H1 (cell line): ENCODE results near the gene NSUN6. TPM values are rescaled to one million over a fixed set of nuclear protein-coding genes. Genes with fewer than 3 reads are reported as not detected.

Experiments used
- CTCF ChIA-PET: fragments of 300-600 bp; sonication (Branson Sonifier 250); formaldehyde crosslinking; loops from one replicate; lab custom pipeline; 2021; ENCODE audit not compliant: partially characterized antibody; lab: Charles Lee
- POLR2A ChIA-PET: fragments of 300-600 bp; sonication (Branson Sonifier 250); formaldehyde crosslinking; loops from one replicate; lab custom pipeline; 2021; ENCODE audit warnings: inconsistent platforms; ENCODE audit not compliant: partially characterized antibody; lab: Charles Lee
- DNase-seq, 2 experiments: peaks; one replicate each; pipeline versions ENCODE4 v3.0.0 to v3.0.0-alpha.2; 2010 to 2022; ENCODE audit warnings: low spot score in 2 of 2, low read depth in 1 of 2, mixed read lengths in 1 of 2
- FAIRE-seq: peaks from 2 replicates; lab custom pipeline; 2011; peaks lifted over from hg19 to GRCh38; lab: Jason Lieb, UNC
- H2AFZ ChIP-seq: 2 replicates; pipeline ENCODE4 v1.8.1; 2012; ENCODE audit warnings: low read length, inconsistent platforms
- H2AK5ac ChIP-seq: 2 replicates; pipeline ENCODE4 v1.6.1; 2013; ENCODE audit warnings: low read depth, low read length
- H2BK120ac ChIP-seq: replicated peaks from 2 replicates; pipeline ENCODE3; 2013; ENCODE audit warnings: low read depth, low read length, inconsistent platforms
- H2BK12ac ChIP-seq: 2 replicates; pipeline ENCODE4 v1.6.1; 2013; ENCODE audit warnings: low read depth, low read length
- H2BK15ac ChIP-seq: 2 replicates; pipeline ENCODE4 v1.6.1; 2013; ENCODE audit warnings: low read length
- H2BK20ac ChIP-seq: 2 replicates; pipeline ENCODE4 v1.6.1; 2013; ENCODE audit warnings: low read length
- H2BK5ac ChIP-seq: 2 replicates; pipeline ENCODE4 v1.6.1; 2013; ENCODE audit warnings: low read depth, low read length
- H3K14ac ChIP-seq: 2 replicates; pipeline ENCODE4 v1.6.1; 2013; ENCODE audit warnings: inconsistent platforms; ENCODE audit not compliant: insufficient read length
- H3K18ac ChIP-seq: 2 replicates; pipeline ENCODE4 v1.6.1; 2013; ENCODE audit warnings: low read length; ENCODE audit errors: extremely low read depth
- H3K23ac ChIP-seq: 2 replicates; pipeline ENCODE4 v1.6.1; 2013; ENCODE audit warnings: inconsistent platforms; ENCODE audit not compliant: insufficient read length
- H3K23me2 ChIP-seq: 2 replicates; pipeline ENCODE4 v1.6.1; 2013; ENCODE audit warnings: low read depth, low read length
- H3K27ac ChIP-seq: 2 replicates; pipeline ENCODE4 v1.6.1; 2011; ENCODE audit warnings: low read depth, low read length, inconsistent platforms
- H3K27me3 ChIP-seq, 4 experiments: replicated peaks in 1 of 4; 1 replicate in 1 of 4; 2 replicates in 3 of 4; pipeline versions ENCODE4 v1.6.1 to v1.8.1; 2011 to 2013; ENCODE audit warnings: low read length in 3 of 4, mild to moderate bottlenecking in 3 of 4, inconsistent platforms in 2 of 4, mixed read lengths in 2 of 4, moderate library complexity in 1 of 4; ENCODE audit not compliant: control insufficient read depth in 3 of 4, insufficient read depth in 3 of 4; ENCODE audit errors: extremely low read depth in 1 of 4
- H3K36me3 ChIP-seq, 4 experiments: 2 replicates each; pipeline versions ENCODE4 v1.6.1 to v1.8.1; 2011 to 2013; ENCODE audit warnings: mild to moderate bottlenecking in 4 of 4, low read length in 3 of 4, moderate library complexity in 2 of 4, control low read depth in 1 of 4, inconsistent platforms in 1 of 4; ENCODE audit not compliant: insufficient read depth in 4 of 4, control insufficient read depth in 2 of 4
- H3K4ac ChIP-seq: replicated peaks from 2 replicates; pipeline ENCODE3; 2013; ENCODE audit warnings: low read length, low read depth, mixed read lengths, inconsistent platforms; ENCODE audit not compliant: insufficient read length
- H3K4me1 ChIP-seq, 4 experiments: replicated peaks in 1 of 4; 1 replicate in 1 of 4; 2 replicates in 3 of 4; pipeline versions ENCODE4 v1.6.1 to v1.8.1; 2011 to 2013; ENCODE audit warnings: low read length in 3 of 4, inconsistent platforms in 2 of 4, mixed read lengths in 1 of 4; ENCODE audit not compliant: insufficient read depth in 4 of 4, control insufficient read depth in 3 of 4
- H3K4me2 ChIP-seq, 2 experiments: 2 replicates each; pipeline versions ENCODE4 v1.6.1 to v1.8.1; 2011 to 2013; ENCODE audit warnings: low read depth in 2 of 2, low read length in 2 of 2, control low read depth in 1 of 2, inconsistent platforms in 1 of 2, mild to moderate bottlenecking in 1 of 2; ENCODE audit not compliant: insufficient read depth in 1 of 2
- H3K4me3 ChIP-seq, 4 experiments: fragments of 200-600, 300-600 bp in 1 of 4; sonication (generic), shearing (Covaris generic), sonication (Bioruptor Twin) in 1 of 4; 2 replicates each; pipeline versions ENCODE4 v1.5.1 to v1.8.1; 2011 to 2016; ENCODE audit warnings: low read length in 4 of 4, low read depth in 3 of 4, control low read depth in 2 of 4, inconsistent platforms in 2 of 4, mild to moderate bottlenecking in 2 of 4, mixed read lengths in 1 of 4, moderate library complexity in 1 of 4; ENCODE audit not compliant: insufficient read depth in 2 of 4; ENCODE audit errors: extremely low read depth in 1 of 4
- H3K56ac ChIP-seq: replicated peaks from 2 replicates; pipeline ENCODE3; 2013; ENCODE audit warnings: low read depth, mild to moderate bottlenecking, mixed read lengths, low read length, inconsistent platforms; ENCODE audit not compliant: insufficient read length
- H3K79me1 ChIP-seq: 2 replicates; pipeline ENCODE4 v1.6.1; 2013; ENCODE audit warnings: low read depth, low read length, control low read depth
- H3K79me2 ChIP-seq, 2 experiments: 2 replicates each; pipeline versions ENCODE4 v1.6.1 to v1.8.1; 2012 to 2013; ENCODE audit warnings: low read length in 2 of 2, mild to moderate bottlenecking in 2 of 2, inconsistent platforms in 1 of 2; ENCODE audit not compliant: insufficient read depth in 2 of 2, control insufficient read depth in 1 of 2
- H3K9ac ChIP-seq, 4 experiments: replicated peaks in 1 of 4; 1 replicate in 1 of 4; 2 replicates in 3 of 4; pipeline versions ENCODE4 v1.6.1 to v1.8.1; 2011 to 2013; ENCODE audit warnings: low read depth in 3 of 4, low read length in 3 of 4, control low read depth in 2 of 4, mild to moderate bottlenecking in 2 of 4, moderate library complexity in 2 of 4, inconsistent platforms in 1 of 4; ENCODE audit errors: extremely low read depth in 1 of 4
- H3K9me3 ChIP-seq, 2 experiments: 2 replicates each; pipeline versions ENCODE4 v1.6.1 to v1.8.1; 2012 to 2013; ENCODE audit warnings: mild to moderate bottlenecking in 2 of 2, moderate library complexity in 2 of 2, control low read depth in 1 of 2, inconsistent platforms in 1 of 2, low read depth in 1 of 2, low read length in 1 of 2, mixed read lengths in 1 of 2; ENCODE audit not compliant: insufficient read depth in 2 of 2
- H4K20me1 ChIP-seq, 2 experiments: replicated peaks in 1 of 2; 2 replicates each; pipeline versions ENCODE3 to v1.8.1; 2011 to 2013; ENCODE audit warnings: inconsistent platforms in 2 of 2, low read length in 2 of 2, mild to moderate bottlenecking in 1 of 2; ENCODE audit not compliant: insufficient read depth in 2 of 2, control insufficient read depth in 1 of 2
- H4K5ac ChIP-seq: 2 replicates; pipeline ENCODE4 v1.6.1; 2013; ENCODE audit warnings: low read length, low read depth, mixed read lengths, inconsistent platforms; ENCODE audit not compliant: insufficient read length
- H4K8ac ChIP-seq: 2 replicates; pipeline ENCODE4 v1.8.0; 2013; ENCODE audit warnings: mild to moderate bottlenecking, moderate library complexity, low read length, inconsistent platforms; ENCODE audit not compliant: insufficient read depth; ENCODE audit errors: extremely low read depth
- H4K91ac ChIP-seq: replicated peaks from 2 replicates; pipeline ENCODE3; 2013; ENCODE audit warnings: low read length, mixed read lengths, inconsistent platforms; ENCODE audit not compliant: insufficient read length
- JUND ChIP-seq: IDR thresholded peaks from 2 replicates; pipeline ENCODE4 v1.6.1; 2011; ENCODE audit warnings: mild to moderate bottlenecking, improper control_type of control experiment, low read length
- WGBS, 2 experiments: shearing (Covaris generic) in 1 of 2; methylation state at CpG; one replicate each; pipeline versions ENCODE4 v1.1.6 to v1.1.7; 2013 to 2015; ENCODE audit warnings: low lambda C conversion rate in 2 of 2, mixed read lengths in 2 of 2, inconsistent platforms in 1 of 2, low coverage in 1 of 2, missing lambda C conversion rate in 1 of 2; ENCODE audit not compliant: insufficient replicate concordance in 2 of 2, insufficient coverage in 1 of 2, insufficient read length in 1 of 2; ENCODE audit errors: extremely low coverage in 1 of 2, missing lambda C conversion rate in 1 of 2; 5-methylcytosine and 5-hydroxymethylcytosine counted together
- polyA plus RNA-seq, 7 experiments: library from polyadenylated mRNA; depleted of rRNA in 3 of 7; stranded (reverse) in 5 of 7; unstranded in 2 of 7; fragments of >200 nt in 5 of 7; fragments of 200-250 nt in 2 of 7; gene quantifications; 1 replicate in 5 of 7; 2 replicates in 1 of 7; 4 replicates in 1 of 7; pipeline versions ENCODE4 v1.2.1 to v1.2.3, GENCODE V29; 2011 to 2013; ENCODE audit warnings: missing spikeins in 2 of 7, mixed read lengths in 2 of 7
- total RNA-seq: library from RNA; stranded (reverse); fragmentation: NEBNext Ultra II Directional; extraction: Animal tissue kit (Norgen Biotek cat#: 25700); gene quantifications from 2 replicates; pipeline ENCODE4 v1.2.1, GENCODE V29; 2021

Gene NSUN6
- total and polyA plus RNA-seq, 2 of the 8 experiments (the other 6 are each of a cell fraction or from before 2014, with no cell fraction given): 5.9 to 14.4 TPM

DNA sequence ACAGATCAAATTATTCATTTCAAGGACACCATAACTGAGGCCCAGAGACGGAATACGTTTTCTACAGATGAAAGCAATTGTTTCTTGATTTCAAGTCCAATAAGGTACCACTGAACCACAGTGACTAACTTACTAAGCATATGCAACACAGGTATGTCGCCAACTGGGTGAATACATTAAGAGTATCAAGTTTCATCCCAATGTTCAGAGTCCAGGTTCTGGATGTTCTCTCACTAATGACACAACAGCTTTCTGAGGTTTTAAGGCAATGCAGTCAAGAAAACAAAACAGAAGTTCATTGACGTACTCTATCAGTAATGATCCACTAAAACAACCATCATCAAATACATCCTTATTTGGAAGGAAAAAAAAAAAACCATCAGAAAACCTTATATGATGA lies 35.8 kb downstream of the NSUN6 start:
- H3K27me3 ChIP-seq: no peaks in the 10 kb centered on the region
- no peaks in the 10 kb centered on the region for H3K9me3 ChIP-seq
- no peak overlapping the region for H3K56ac ChIP-seq
- no peak overlapping the region for H3K9ac ChIP-seq
- no peaks in the 10 kb centered on the region for H3K23me2 ChIP-seq
- 83% methylated on average over 4 of the region's 4 CpGs; no CpG with 5 or more reads in 1 of the 2 experiments for WGBS, 2 experiments
- no peak overlapping the region for H3K27ac ChIP-seq
- no peak overlapping the region for H2AFZ ChIP-seq
- no peak overlapping the region for H4K5ac ChIP-seq
- H3K18ac ChIP-seq: no peak overlapping the region
- no peak for TF ChIP-seq JUND
- no peak overlapping the region for H2BK20ac ChIP-seq
- H3K79me1 ChIP-seq: no peaks in the 10 kb centered on the region; the same call in 1 of the 2 replicates
- peaks cover 0 to 3% (median 0%) of the 10 kb centered on the region in 4 experiments; a peak in 4 of 8 replicates for H3K36me3 ChIP-seq
- H2BK12ac ChIP-seq: no peak overlapping the region
- no peak overlapping the region for H2BK120ac ChIP-seq
- POLR2A ChIA-PET: no interaction called here
- H2AK5ac ChIP-seq: no peak overlapping the region
- H3K23ac ChIP-seq: no peak overlapping the region
- no peak overlapping the region for H4K91ac ChIP-seq
- no peak overlapping the region for H4K8ac ChIP-seq
- H3K4ac ChIP-seq: no peak overlapping the region
- no peak overlapping the region for H2BK5ac ChIP-seq
- no peak overlapping the region for H3K14ac ChIP-seq
- H4K20me1 ChIP-seq: peaks cover 0 to under 1% of the 10 kb centered on the region in 2 experiments
- no peak overlapping the region for H2BK15ac ChIP-seq
- CTCF ChIA-PET: interaction anchor here (1.2 kb wide), 1 partner anchor 19 kb away, joined by 3 read pairs; no protein-coding TSS in a partner anchor
- FAIRE-seq: no peak
- no peaks in the 10 kb centered on the region for H3K79me2 ChIP-seq
- H3K4me3 ChIP-seq: no peak overlapping the region
- H3K4me1 ChIP-seq: no peaks in the 10 kb centered on the region
- no peak overlapping the region for H3K4me2 ChIP-seq
- DNase-seq: no peak
